ENCODE measurements around the gene SYCN. TPM values are rescaled to one million over a fixed set of nuclear protein-coding genes. Genes with fewer than 3 reads are reported as not detected.

SYCN gene
- total RNA-seq: not detected

- H3K4me3 ChIP-seq: no peak within 1 kb of the TSS
Observed at GRCh38 chr19:39203372-39204341, at the start of gene SYCN. SYCN (minus strand) TSS chr19:39204263; CDS start chr19:39204254, 9 bp downstream.

DNA sequence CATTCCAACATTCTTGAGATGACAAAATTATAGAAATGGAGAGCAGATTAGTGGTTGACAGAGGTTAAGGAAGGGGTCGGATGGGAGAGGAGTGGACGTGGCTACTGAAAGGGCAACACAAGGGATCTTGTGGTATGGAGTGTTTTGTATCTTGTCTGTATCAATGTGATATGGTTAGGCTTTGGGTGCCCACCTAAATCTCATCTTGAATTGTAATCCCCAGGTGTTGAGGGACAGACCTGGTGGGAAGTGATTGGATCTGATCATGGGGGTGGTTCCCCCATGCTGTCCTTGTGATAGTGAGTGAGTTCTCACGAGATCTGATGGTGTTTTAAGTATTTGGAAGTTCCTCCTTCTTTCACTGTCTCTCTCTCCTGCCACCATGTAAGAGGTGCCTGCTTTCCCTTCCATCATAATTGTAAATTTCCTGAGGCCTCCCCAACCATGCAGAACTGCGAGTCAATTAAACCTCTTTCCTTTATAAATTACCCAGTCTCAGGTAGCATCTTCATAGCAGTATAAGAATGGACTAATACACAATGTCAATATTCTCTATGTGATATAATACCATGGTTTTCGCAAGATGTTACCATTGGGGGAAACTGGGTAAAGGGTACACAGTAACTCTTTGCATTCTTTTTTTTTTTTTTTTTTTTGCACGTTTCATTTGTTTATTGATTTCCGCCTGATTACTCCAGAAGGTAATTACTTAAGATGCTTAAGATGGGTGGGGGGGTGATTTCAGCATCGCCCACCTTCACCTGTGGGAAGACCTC lies 49.5 kb upstream of the SYCN start:
- no peak for ATAC-seq (ENCODE audit: insufficient number of reproducible peaks, low FRiP score, low read depth)
- Histone ChIP-seq H3K4me1 (ENCODE audit: control insufficient read depth in 1 of 2, low read depth in 2 of 2) (no peaks in the 10 kb centered on the region), H3K27ac (no peak overlapping the region), H3K27me3 (replicated peaks; ENCODE audit: insufficient read depth) (peaks cover 2% of the 10 kb centered on the region), H3K4me3 (no peak overlapping the region), H3K36me3 (no peaks in the 10 kb centered on the region), H3K9me3 (no peaks in the 10 kb centered on the region)
- DNase-seq (ENCODE audit: low spot score): no peak
- TF ChIP-seq, protein P1, sequence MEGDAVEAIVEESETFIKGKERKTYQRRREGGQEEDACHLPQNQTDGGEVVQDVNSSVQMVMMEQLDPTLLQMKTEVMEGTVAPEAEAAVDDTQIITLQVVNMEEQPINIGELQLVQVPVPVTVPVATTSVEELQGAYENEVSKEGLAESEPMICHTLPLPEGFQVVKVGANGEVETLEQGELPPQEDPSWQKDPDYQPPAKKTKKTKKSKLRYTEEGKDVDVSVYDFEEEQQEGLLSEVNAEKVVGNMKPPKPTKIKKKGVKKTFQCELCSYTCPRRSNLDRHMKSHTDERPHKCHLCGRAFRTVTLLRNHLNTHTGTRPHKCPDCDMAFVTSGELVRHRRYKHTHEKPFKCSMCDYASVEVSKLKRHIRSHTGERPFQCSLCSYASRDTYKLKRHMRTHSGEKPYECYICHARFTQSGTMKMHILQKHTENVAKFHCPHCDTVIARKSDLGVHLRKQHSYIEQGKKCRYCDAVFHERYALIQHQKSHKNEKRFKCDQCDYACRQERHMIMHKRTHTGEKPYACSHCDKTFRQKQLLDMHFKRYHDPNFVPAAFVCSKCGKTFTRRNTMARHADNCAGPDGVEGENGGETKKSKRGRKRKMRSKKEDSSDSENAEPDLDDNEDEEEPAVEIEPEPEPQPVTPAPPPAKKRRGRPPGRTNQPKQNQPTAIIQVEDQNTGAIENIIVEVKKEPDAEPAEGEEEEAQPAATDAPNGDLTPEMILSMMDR (IDR thresholded peaks at IDR 0.05): no peak

More at GRCh38 chr19:39203372-39204341, at the start of gene SYCN:
- ATAC-seq (ENCODE audit: insufficient number of reproducible peaks, low FRiP score, low read depth) (no peak), DNase-seq (ENCODE audit: low spot score) (no peak)
- Histone ChIP-seq H3K36me3 (no peaks in the 10 kb centered on the region), H3K9me3 (no peaks in the 10 kb centered on the region), H3K27ac (no peak within 1 kb of the TSS), H3K4me1 (ENCODE audit: control insufficient read depth in 1 of 2, low read depth in 2 of 2) (no peaks in the 10 kb centered on the region), H3K27me3 (replicated peaks; ENCODE audit: insufficient read depth) (no peaks in the 10 kb centered on the region)
- TF ChIP-seq, protein P1 (IDR thresholded peaks at IDR 0.05): no peak

GRCh38 chr19:39252458-39252857 lies 48.4 kb upstream of the SYCN start:
- TF ChIP-seq, protein P1 (IDR thresholded peaks at IDR 0.05): no peak
- no peak for ATAC-seq (ENCODE audit: insufficient number of reproducible peaks, low FRiP score, low read depth)

GRCh38 chr19:39251846-39252245 lies 47.8 kb upstream of the SYCN start:
- peaks cover 5% of the 10 kb centered on the region for H3K27me3 ChIP-seq (replicated peaks; ENCODE audit: insufficient read depth)
- H3K27ac ChIP-seq: no peak overlapping the region
- no peaks in the 10 kb centered on the region for H3K36me3 ChIP-seq
- TF ChIP-seq, protein P1 (IDR thresholded peaks at IDR 0.05): no peak
- no peak for DNase-seq (ENCODE audit: low spot score)
- peaks cover 0 to 10% of the 10 kb centered on the region in 2 donors for H3K4me1 ChIP-seq (ENCODE audit: control insufficient read depth in 1 of 2, low read depth in 2 of 2)
- no peak for ATAC-seq (ENCODE audit: insufficient number of reproducible peaks, low FRiP score, low read depth)
- no peaks in the 10 kb centered on the region for H3K9me3 ChIP-seq
- no peak overlapping the region for H3K4me3 ChIP-seq

More at GRCh38 chr19:39252458-39252857, 48.4 kb upstream of the SYCN start:
- H3K27me3 ChIP-seq (replicated peaks; ENCODE audit: insufficient read depth): peaks cover 5% of the 10 kb centered on the region
- H3K27ac ChIP-seq: no peak overlapping the region
- no peak for DNase-seq (ENCODE audit: low spot score)
- no peaks in the 10 kb centered on the region for H3K36me3 ChIP-seq
- H3K4me1 ChIP-seq (ENCODE audit: control insufficient read depth in 1 of 2, low read depth in 2 of 2): peaks cover 0 to 5% of the 10 kb centered on the region in 2 donors
- no peak overlapping the region for H3K4me3 ChIP-seq
- H3K9me3 ChIP-seq: no peaks in the 10 kb centered on the region

DNA sequence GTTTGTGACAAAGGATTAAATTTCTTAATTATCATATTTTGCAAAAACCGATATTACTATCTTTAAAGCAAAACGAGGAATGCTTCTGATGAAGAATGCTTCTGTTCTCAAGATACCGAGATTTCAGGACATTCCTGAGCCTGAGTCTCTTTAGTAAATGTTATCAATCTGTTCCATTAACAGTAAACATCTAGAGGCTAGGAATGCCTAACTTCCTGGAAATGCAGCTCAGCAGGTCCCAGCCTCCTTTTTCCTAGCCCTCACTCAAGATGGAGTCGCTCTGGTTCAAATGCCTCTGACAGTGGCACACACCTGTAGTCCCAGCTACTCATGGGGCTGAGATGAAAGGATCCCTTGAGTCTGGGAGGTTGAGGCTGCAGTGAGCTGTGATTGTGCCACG lies 47.0 kb upstream of the SYCN start:
- TF ChIP-seq, protein P1 (IDR thresholded peaks at IDR 0.05): no peak
- H3K27me3 ChIP-seq (replicated peaks; ENCODE audit: insufficient read depth): peaks cover 5% of the 10 kb centered on the region
- H3K27ac ChIP-seq: no peak overlapping the region
- H3K4me3 ChIP-seq: no peak overlapping the region
- no peaks in the 10 kb centered on the region for H3K9me3 ChIP-seq
- peaks cover 0 to 10% of the 10 kb centered on the region in 2 donors for H3K4me1 ChIP-seq (ENCODE audit: control insufficient read depth in 1 of 2, low read depth in 2 of 2)
- no peak for DNase-seq (ENCODE audit: low spot score)
- H3K36me3 ChIP-seq: no peaks in the 10 kb centered on the region
- no peak for ATAC-seq (ENCODE audit: insufficient number of reproducible peaks, low FRiP score, low read depth)

Data from thoracic aorta (tissue), 2 donors.